Choroid plexus epithelial cell (primary cell): Measurements from ENCODE around the gene CCDC167.

Experiments
- DNase-seq: peaks from one replicate; pipeline ENCODE4 v3.0.0-alpha.2; 2010; ENCODE audit warnings: low read depth
- H3K4me3 ChIP-seq: 2 replicates; pipeline ENCODE4 v1.5.1; 2011; ENCODE audit warnings: low read depth, mild to moderate bottlenecking, control low read depth, low read length, moderate library complexity
- CTCF ChIP-seq: conservative IDR thresholded peaks from 2 replicates; pipeline ENCODE4 v1.5.1; 2011; ENCODE audit warnings: low read depth, mild to moderate bottlenecking, control low read depth, inconsistent platforms, low read length, moderate library complexity

CCDC167 gene

GRCh38 chr6:37536491-37537190 is 36.9 kb upstream of the CCDC167 start:
- no peak overlapping the region for H3K4me3 ChIP-seq
- DNase-seq, result no peak
- TF ChIP-seq CTCF, result no peak

- no peak overlapping the region for H3K4me3 ChIP-seq
- DNase-seq, result no peak
- no peak for TF ChIP-seq CTCF
Observed at GRCh38 chr6:37535759-37536490, 36.2 kb upstream of the CCDC167 start.

- H3K4me3 ChIP-seq, result no peak overlapping the region
- TF ChIP-seq CTCF, result no peak
- DNase-seq, result no peak
Observed at GRCh38 chr6:37535428-37535758, 35.7 kb upstream of the CCDC167 start.

GRCh38 chr6:37534893-37535292 is 35.2 kb upstream of the CCDC167 start:
- no peak for DNase-seq
- no peak for TF ChIP-seq CTCF
- H3K4me3 ChIP-seq, result no peak overlapping the region

- no peak for DNase-seq
- TF ChIP-seq CTCF, result no peak
- no peak overlapping the region for H3K4me3 ChIP-seq
Observed at GRCh38 chr6:37532122-37532521, 32.4 kb upstream of the CCDC167 start.

DNA sequence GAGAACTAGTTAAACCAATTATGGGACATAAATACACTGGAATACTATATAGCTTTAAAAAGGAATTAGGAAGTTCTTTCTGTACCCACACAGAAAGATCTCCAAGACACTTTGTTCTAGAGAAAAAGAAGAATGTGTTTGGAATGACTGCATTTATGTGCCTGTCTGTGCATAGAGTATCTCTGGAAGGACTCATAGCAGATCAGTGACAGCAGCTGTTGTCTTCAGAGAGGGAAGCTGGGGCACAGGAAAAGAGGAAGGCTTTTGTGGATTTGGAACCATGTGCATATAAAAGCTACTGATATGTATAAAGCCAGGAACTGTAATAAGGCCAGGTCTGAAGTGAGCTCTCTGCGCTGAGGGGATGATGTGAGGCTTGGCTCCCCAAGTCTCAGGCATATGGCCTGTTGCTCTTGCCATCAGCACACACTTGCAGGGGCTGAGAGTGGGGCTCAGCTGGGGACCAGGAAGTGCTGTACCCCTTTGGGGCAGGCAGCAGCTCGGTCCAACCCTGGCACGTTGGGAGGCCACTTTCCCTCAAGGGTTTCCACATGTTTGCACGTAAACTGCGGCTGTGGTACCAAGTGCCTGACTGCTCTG is 31.8 kb upstream of the CCDC167 start:
- no peak for DNase-seq
- TF ChIP-seq CTCF, result no peak
- no peak overlapping the region for H3K4me3 ChIP-seq

GRCh38 chr6:37531026-37531425 is 31.3 kb upstream of the CCDC167 start:
- TF ChIP-seq CTCF, result no peak
- no peak overlapping the region for H3K4me3 ChIP-seq
- no peak for DNase-seq
